Hindlimb muscle (tissue), 1 donor: ENCODE measurements around the gene MGRN1. TPM values are rescaled to one million over a fixed set of nuclear protein-coding genes. Genes with fewer than 3 reads are reported as not detected.
A peak's percentile ranks its signal among the peaks of the same experiment; 100 is the strongest.

Experiments
- DNase-seq: peaks from one replicate; pipeline ENCODE4 v3.0.0-alpha.2; 2013
- polyA plus RNA-seq: library from polyadenylated mRNA; unstranded; fragments of 120-200 nt; gene quantifications from one replicate; pipeline ENCODE4 v1.2.1, GENCODE V29; 2013; ENCODE audit not compliant: insufficient read length

Gene MGRN1
- 46.0 TPM for polyA plus RNA-seq

GRCh38 chr16:4624015-4624826 lies at the start of gene MGRN1:
TSS of gene MGRN1 (plus strand) at chr16:4624826. CDS start at chr16:4624961, 135 bp downstream.
- DNase-seq = peak; percentile 98

DNA sequence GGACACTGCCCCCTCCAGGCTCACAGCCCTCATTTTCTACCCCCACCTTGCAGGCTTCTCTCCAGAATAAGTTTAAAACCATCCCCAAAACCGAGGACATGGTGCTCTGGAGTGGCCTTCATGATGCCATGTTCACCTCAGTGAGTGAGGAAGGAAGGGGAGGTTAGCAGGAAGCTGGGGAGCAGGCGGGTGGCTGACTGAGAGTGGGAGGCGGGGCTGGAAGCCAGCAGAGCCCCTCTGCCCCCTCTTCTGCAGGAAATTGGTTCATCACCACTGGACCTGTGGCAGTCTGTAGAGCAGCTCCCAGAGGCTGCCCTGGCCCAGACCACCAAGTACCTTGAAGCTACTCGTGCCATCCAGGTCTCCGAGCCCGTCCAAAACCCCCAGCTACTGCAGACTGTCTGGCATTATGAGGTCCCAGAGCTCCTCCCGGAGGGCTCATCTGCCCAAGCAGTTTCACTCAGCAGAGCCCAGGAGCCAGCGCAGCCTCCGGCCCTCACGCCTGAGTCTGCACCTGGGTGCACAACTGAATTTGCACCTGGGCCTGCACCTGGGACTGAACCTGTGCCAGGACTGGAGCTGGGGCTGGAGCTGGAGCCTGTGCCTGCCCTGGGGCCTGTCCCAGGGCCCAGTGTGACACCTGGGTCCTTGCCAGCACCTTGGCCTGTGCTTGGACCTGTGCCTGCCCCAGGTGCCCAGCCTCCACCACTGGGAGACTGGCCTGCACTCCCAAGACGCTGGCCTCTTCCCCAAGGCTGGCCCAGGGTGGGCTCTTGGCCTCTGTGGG lies 49.5 kb upstream of the MGRN1 start:
- no peak for DNase-seq

DNA sequence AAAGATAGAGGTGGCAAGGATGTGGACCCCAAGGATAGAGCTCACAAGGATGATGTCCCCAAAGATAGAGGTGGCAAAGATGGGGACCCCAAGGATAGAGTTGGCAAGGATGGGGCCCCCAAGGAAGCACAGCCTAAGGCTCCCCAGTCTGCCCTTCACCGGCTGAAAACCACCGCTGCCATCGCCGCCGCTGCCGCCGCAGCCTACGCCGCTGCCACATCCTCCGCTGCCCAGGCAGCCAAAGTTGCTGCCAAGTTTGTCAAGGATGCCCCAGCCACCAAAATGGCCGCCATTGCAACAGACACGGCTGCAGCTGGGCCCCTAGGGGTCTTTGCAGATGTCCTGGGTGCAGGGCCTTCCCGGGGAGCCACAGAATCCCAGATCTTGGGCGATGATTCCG lies 48.6 kb upstream of the MGRN1 start:
- no peak for DNase-seq

- no peak for DNase-seq
These were observed 45.6 kb upstream of the MGRN1 start for GRCh38 chr16:4578961-4579530.

- no peak for DNase-seq
These were observed 44.4 kb upstream of the MGRN1 start for GRCh38 chr16:4580250-4580649.

DNA sequence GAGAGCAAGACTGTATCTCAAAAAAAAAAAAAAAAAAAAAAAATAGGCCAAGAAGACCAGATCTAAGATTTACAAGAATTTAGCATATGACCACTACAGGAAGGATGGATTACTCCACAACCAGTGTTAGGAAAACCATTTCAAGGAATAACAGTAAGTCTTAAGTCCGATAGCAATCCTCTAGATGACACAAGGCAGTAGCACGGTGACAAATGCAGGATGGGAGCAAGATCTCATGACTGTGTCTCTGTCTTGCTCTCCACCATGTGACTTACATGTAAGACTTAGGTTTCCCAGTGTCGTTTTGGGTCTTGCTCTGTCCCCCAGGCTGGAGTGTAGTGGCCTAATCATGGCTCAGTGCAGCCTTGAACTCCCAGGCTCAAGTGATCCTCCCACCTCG lies 40.7 kb upstream of the MGRN1 start:
- no peak for DNase-seq

DNA sequence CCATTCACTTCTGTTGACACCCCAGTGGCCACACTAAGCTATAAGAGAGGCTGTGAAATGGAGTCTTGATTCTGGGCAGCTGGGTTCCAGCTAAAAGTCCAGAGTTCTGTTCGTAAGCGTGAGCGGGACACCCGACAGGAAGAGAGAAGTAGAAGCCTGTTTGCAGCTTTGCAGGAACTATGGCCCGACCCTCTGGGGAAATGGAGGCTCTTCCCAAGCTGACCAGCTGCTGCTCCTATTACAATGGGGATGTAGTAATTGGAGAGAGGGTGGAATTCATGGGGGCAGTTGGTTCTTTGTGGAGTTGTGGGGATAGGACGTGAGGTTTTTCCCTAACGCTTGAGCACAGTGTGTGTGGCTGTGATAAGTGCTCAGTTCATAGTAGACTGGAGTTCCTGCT lies 38.3 kb upstream of the MGRN1 start:
- no peak for DNase-seq

GRCh38 chr16:4588386-4588785 lies 36.2 kb upstream of the MGRN1 start:
- no peak for DNase-seq

DNA sequence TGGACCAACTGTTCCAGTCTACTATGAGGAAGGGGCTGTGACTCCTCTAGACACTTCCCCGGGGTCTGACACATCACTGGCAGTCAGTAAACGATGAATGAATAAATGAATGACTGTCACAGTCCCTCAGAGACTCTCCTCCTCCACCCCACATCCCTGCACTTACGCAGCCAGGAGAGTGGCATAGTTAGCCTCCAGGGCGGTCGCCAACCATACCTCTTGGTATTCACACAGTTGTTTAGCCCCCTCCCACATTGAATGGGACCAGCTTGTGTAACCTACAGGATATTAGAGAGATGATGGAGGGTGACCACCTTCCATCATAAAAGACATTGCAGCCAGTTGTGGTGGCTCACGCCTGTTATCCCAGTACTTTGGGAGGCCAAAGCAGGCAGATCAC lies 35.7 kb upstream of the MGRN1 start:
- DNase-seq = no peak

GRCh38 chr16:4591191-4591590 lies 33.4 kb upstream of the MGRN1 start:
- DNase-seq = no peak

GRCh38 chr16:4591706-4592470 lies 32.7 kb upstream of the MGRN1 start:
- DNase-seq = no peak

DNA sequence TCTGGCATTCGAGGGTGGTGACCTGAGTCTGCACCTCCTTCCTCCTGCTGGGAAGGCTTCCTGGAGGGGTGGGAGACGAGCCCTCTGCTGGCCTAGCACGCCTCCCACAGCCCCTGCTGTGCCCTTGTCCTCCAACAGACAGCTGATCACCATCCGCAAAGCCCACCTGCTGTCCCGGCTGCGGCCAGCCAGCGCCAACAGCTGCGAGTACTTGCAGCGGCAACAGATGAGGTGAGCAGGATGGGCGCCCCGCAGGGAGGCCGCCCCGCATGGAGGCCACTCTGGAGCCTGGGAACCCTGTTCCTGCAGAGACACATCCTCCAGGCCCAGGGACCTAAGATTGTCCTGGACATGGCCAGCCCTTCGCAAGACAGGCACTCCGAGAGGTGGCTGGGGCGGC lies 31.5 kb upstream of the MGRN1 start:
- DNase-seq = no peak

DNA sequence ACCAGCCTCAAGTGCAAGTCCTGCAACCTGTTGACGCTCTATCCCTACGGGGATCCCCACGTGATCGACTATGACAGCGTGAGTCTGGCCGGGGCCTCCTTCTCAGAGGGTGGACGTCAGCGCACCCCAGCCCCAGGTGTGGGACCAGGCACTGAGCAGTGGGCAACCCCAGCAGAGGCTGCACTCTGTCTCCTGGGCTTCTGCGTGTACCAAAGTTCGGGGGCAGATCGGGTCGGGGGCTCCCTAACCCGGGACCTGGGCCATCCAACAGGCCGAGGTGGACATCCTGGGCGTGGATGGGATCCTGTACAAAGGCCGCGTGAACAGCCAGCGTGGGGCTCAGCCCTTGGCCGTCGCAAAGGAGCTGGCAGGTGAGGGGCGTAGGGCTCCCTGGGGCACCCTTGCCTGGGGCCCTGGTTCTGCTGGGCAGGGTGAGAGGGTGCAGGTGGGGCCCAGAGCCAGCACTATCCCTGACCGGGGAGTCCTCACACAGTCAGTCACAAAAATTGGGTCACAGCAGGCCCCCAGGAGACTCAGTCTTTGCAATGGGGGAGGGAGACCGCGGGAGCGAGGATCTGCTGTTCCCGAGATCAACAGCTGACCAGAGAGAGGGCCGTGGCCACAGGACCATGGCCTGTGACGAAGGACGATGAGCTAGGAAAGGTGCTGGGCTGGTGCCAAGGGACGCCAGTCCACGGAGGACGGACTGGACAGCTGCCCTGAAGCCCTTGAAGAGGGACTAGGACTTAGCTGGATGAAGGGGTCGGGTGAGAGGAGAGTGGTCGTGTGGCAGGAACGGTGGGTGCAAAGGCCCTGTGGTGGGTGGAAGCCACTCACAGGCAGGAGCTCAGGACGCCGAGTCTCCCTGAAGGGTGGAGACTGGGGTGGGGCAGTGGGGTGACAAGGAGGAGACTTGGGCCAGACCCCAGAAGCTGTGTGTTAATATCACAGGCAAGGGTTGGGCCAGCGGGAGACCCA lies 29.9 kb upstream of the MGRN1 start:
- DNase-seq = no peak

GRCh38 chr16:4597174-4597573 lies 27.5 kb upstream of the MGRN1 start:
- DNase-seq = no peak

DNA sequence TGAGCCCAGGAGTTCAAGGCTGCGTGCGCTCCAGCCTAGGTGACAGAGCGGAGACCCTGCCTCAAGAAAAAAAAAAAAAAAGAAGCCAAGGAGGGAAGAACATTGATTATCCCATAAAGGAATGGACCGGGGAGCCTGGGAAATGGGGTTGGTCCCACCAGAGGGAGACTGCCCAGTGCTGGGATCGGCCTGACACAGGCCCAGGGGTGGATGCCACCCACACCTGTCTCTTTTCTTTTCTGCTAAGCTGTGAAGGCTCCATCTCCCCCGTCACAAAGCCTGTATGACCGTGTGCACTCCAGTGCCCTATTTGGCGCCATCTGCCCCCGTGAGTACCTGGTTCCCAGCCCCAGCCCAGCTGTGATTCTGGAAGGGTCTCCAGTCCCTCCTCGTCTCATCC lies 25.6 kb upstream of the MGRN1 start:
- no peak for DNase-seq

GRCh38 chr16:4599545-4599944 lies 25.1 kb upstream of the MGRN1 start:
- no peak for DNase-seq

DNA sequence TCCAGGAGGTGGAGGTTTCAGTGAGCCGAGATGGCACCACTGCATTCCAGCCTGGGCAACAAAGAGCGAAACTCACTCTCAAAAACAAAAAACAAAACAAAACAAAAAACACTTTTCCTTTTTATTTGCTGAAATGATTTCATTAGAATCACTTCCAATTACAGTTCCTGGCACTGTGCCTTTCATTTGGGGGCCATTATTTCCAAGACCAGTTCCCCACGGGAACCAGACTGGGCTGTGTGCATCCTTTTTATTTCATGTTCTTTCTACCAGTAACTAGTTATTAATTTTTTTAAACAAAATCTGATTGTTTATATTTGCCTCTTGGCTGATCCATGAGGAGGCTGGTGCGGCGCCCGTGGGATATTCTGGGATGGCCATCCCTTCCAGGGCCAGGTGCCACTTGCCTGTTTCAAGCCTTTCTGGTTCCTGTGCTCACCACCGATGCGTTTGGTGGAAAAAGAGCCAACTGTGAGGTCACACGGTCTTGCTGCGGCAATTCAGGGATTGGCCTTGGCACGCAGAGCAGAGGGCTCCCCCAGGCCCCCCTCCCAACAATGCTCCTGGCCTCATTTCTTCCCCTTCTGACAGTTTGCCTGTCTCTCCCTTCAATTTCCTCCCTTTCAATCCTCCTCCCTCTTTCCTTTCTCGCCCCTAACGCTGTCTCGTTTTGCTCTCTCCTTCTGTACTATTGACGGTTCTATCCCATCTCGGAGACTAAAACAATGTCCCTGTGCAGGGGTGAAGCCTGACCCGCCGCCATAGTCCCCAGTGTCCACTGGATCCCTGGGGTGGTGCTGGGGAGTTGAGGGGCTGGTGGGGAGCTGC lies 23.4 kb upstream of the MGRN1 start:
- DNase-seq = peak; percentile 85

GRCh38 chr16:4601864-4602186 lies 22.8 kb upstream of the MGRN1 start:
- no peak for DNase-seq

GRCh38 chr16:4602331-4602730 lies 22.3 kb upstream of the MGRN1 start:
- DNase-seq = no peak

DNA sequence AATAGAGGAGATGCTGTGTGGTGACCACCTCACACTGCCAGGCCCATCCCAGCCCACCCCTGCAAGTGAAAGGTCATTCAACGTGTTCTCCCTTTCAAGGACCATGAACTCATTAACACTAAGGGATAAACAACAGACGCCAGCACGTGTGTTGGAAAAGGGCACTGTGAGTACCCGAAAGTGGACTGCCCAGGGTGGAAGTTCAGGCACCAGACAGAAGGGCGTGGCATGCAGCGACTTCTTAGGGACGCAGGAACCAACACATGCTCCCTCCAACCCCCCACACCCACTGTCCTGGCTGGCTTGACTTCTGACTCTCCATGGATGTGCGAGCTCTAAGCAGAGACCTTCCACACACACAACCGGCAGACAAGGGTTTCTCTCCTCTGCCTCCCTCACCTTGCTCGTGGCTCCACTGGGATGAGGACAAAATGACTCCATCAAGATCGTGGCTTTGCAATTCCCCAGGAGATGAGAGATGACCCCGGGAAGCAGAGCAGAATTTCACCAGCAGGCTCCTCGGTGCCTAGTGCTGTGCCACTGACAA lies 20.9 kb upstream of the MGRN1 start:
- DNase-seq = no peak
